Measurements from ENCODE around the gene C19orf53. TPM values are rescaled to one million over a fixed set of nuclear protein-coding genes. Genes with fewer than 3 reads are reported as not detected.
A peak's percentile ranks its signal among the peaks of the same experiment; 100 is the strongest.

The C19orf53 gene
- total and polyA plus RNA-seq, 9 of the 15 experiments (the other 6 are each of a cell fraction or from before 2014, with no cell fraction given): 98.5 to 441 (median 164) TPM

GRCh38 chr19:13781547-13781946 lies 7.3 kb downstream of the C19orf53 start:
- Histone ChIP-seq H2AFZ (ENCODE audit: low read depth, low read length) (no peak overlapping the region; the same call in 1 of the 2 replicates), H3K27ac (ENCODE audit: extremely low read depth, low read depth, low read length) (no peak overlapping the region), H3K36me3 (ENCODE audit: control insufficient read depth, insufficient read depth, low read length) (peaks cover 28% of the 10 kb centered on the region), H3K9me3 (replicated peaks; ENCODE audit: control insufficient read depth, insufficient read depth, low read depth, low read length) (no peaks in the 10 kb centered on the region), H3K4me3 (no peak overlapping the region), H3K27me3 (ENCODE audit: control insufficient read depth in 2 of 2, insufficient read depth in 2 of 2, low read length in 2 of 2) (no peaks in the 10 kb centered on the region), H3K79me2 (ENCODE audit: control insufficient read depth, insufficient read depth, low read length) (peaks cover 3% of the 10 kb centered on the region), H3K4me2 (ENCODE audit: insufficient read depth, low read length) (no peak overlapping the region), H3K4me1 (replicated peaks in 1 of 2; ENCODE audit: control insufficient read depth in 2 of 2, insufficient read depth in 2 of 2, low read length in 2 of 2) (peaks cover 7 to 15% of the 10 kb centered on the region in 2 experiments; a peak in 4 of 5 replicates), H3K9ac (ENCODE audit: insufficient read depth in 1 of 2, low read depth in 2 of 2, low read length in 2 of 2) (peak overlapping the region in 1 of 2 experiments; percentile 71; a peak in 1 of 4 replicates), H3K9me1 (ENCODE audit: control insufficient read depth, insufficient read depth, low read length) (no peaks in the 10 kb centered on the region), H4K20me1 (replicated peaks; ENCODE audit: control insufficient read depth, insufficient read depth, low read length) (no peaks in the 10 kb centered on the region)
- ChIA-PET CTCF (ENCODE audit: low intra/inter-chr PET ratio) (interaction anchor here (0.7 kb wide), 1 partner anchor 82 kb away, joined by 3 read pairs; no protein-coding TSS in a partner anchor), POLR2A (no interaction called here)
- intact Hi-C loops (cut with micrococcal nuclease): no loop called here
- no TSS peak for BruUV-seq (replicated peaks)
- peak; percentile 83 for ATAC-seq
- 6% methylated on average over 5 of the region's 5 CpGs for WGBS (ENCODE audit: insufficient coverage, low coverage, missing lambda C conversion rate)
- peak; percentile 76 to 79 (median 76) for DNase-seq (ENCODE audit: extremely low read depth in 1 of 4, low spot score in 3 of 4)
- in situ Hi-C loops (cut with MboI): no loop called here
- FAIRE-seq: peak; percentile 78
- peak in 1 of 2 experiments; percentile 21; a peak in 1 of 4 replicates for TF ChIP-seq RCOR1 (IDR thresholded peaks at IDR 0.05; ENCODE audit: borderline replicate concordance in 1 of 2, low read depth in 2 of 2, low read length in 2 of 2)
- TF ChIP-seq FOSL1 (tag; conservative IDR thresholded peaks at IDR 0.05): peak; percentile 71
- peak; percentile 64 for TF ChIP-seq JUND (IDR thresholded peaks at IDR 0.05; ENCODE audit: borderline replicate concordance, low read depth, low read length)
- TF ChIP-seq JUND (tag; IDR thresholded peaks at IDR 0.05; ENCODE audit: borderline replicate concordance, low read depth, low read length): peak; percentile 41; the same call in 2 of the 3 replicates
- TF ChIP-seq EP300 (IDR thresholded peaks at IDR 0.05; ENCODE audit: low read length): 0 out of 2 replicates have a peak, but pooled peaks have one; percentile 7
- no peak for TF ChIP-seq ZNF431 (CRISPR knock-in tag; IDR thresholded peaks at IDR 0.05)
- TF ChIP-seq MAZ (CRISPR knock-in tag; conservative IDR thresholded peaks at IDR 0.05 in 1 of 2, IDR thresholded peaks at IDR 0.05 in 1 of 2): peak in 1 of 2 experiments; percentile 90; a peak in 2 of 4 replicates
- TF ChIP-seq, protein P1, sequence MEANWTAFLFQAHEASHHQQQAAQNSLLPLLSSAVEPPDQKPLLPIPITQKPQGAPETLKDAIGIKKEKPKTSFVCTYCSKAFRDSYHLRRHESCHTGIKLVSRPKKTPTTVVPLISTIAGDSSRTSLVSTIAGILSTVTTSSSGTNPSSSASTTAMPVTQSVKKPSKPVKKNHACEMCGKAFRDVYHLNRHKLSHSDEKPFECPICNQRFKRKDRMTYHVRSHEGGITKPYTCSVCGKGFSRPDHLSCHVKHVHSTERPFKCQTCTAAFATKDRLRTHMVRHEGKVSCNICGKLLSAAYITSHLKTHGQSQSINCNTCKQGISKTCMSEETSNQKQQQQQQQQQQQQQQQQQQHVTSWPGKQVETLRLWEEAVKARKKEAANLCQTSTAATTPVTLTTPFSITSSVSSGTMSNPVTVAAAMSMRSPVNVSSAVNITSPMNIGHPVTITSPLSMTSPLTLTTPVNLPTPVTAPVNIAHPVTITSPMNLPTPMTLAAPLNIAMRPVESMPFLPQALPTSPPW (CRISPR knock-in tag; IDR thresholded peaks at IDR 0.05): peak; percentile 85
- no peak for TF ChIP-seq HDAC1 (IDR thresholded peaks at IDR 0.05)
- TF ChIP-seq PHF20 (IDR thresholded peaks at IDR 0.05; ENCODE audit: partially characterized antibody): no peak
- no peak for TF ChIP-seq HDGF (IDR thresholded peaks at IDR 0.05)
- no peak for TF ChIP-seq FOXJ3 (CRISPR knock-in tag; IDR thresholded peaks at IDR 0.05)
- no peak for TF ChIP-seq CHAMP1 (IDR thresholded peaks at IDR 0.05)
- TF ChIP-seq PTBP1 (IDR thresholded peaks at IDR 0.05; ENCODE audit: low read depth, low read length): no peak
- TF ChIP-seq CSDE1 (IDR thresholded peaks at IDR 0.05): no peak
- no peak for TF ChIP-seq PHTF2 (CRISPR knock-in tag; IDR thresholded peaks at IDR 0.05)
- peak; percentile 44; the same call in 1 of the 2 replicates for TF ChIP-seq JUN (IDR thresholded peaks at IDR 0.05; ENCODE audit: borderline replicate concordance, low read depth, low read length)
- TF ChIP-seq JUN (CRISPR knock-in tag; IDR thresholded peaks at IDR 0.05; ENCODE audit: borderline replicate concordance): no peak
- TF ChIP-seq, protein P2, sequence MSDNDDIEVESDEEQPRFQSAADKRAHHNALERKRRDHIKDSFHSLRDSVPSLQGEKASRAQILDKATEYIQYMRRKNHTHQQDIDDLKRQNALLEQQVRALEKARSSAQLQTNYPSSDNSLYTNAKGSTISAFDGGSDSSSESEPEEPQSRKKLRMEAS (CRISPR knock-in tag; IDR thresholded peaks at IDR 0.05): no peak
- no peak for TF ChIP-seq MCM2 (IDR thresholded peaks at IDR 0.05; ENCODE audit: low read depth)
- no peak for TF ChIP-seq BACH1 (tag; IDR thresholded peaks at IDR 0.05)
- no peak for TF ChIP-seq KLF16 (IDR thresholded peaks at IDR 0.05)

Measured in K562 (cell line).